NCI-H446 (cell line): ENCODE data around the gene ADAM12.

Experiments
- DNase-seq, 2 experiments: peaks; one replicate each; lab custom pipeline; 2025; lab: John Stamatoyannopoulos, UW

Gene ADAM12

GRCh38 chr10:126081841-126082466 is 306.3 kb downstream of the ADAM12 start:
- no peak for DNase-seq

- DNase-seq = no peak
These were observed 307.3 kb downstream of the ADAM12 start for GRCh38 chr10:126080879-126081411.

GRCh38 chr10:126080291-126080825 is 307.9 kb downstream of the ADAM12 start:
- no peak for DNase-seq

GRCh38 chr10:126075009-126075408 is 313.3 kb downstream of the ADAM12 start:
- no peak for DNase-seq

GRCh38 chr10:126074291-126074690 is 314.0 kb downstream of the ADAM12 start:
- DNase-seq = no peak

- DNase-seq = no peak
These were observed 314.7 kb downstream of the ADAM12 start for GRCh38 chr10:126073606-126074005.

GRCh38 chr10:126072622-126073021 is 315.7 kb downstream of the ADAM12 start:
- no peak for DNase-seq

GRCh38 chr10:126070476-126071215 is 317.6 kb downstream of the ADAM12 start:
- DNase-seq = no peak

GRCh38 chr10:126068322-126068721 is 320.0 kb downstream of the ADAM12 start:
- no peak for DNase-seq

DNA sequence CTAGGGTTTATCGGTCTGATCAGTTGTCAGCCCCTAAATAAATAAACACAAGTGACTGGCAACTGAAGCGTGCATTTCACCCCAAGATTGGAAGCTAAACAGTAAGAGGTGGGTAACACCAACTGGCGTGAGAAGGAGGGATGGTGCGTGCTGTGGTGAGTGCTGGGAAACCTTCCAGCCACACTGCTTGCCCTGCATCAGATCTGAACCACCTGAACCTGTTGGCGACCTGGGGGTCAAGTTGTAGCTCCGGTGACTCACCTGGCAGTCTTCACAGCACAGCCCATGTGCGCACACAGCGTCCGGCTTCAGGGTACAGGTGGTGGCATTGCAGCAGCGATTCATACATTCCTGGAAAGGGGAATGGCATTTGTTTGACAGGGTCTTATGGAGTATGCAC is 321.8 kb downstream of the ADAM12 start:
- no peak for DNase-seq

GRCh38 chr10:126065751-126066377 is 322.4 kb downstream of the ADAM12 start:
- no peak for DNase-seq

GRCh38 chr10:126064512-126064911 is 323.8 kb downstream of the ADAM12 start:
- DNase-seq = no peak

DNA sequence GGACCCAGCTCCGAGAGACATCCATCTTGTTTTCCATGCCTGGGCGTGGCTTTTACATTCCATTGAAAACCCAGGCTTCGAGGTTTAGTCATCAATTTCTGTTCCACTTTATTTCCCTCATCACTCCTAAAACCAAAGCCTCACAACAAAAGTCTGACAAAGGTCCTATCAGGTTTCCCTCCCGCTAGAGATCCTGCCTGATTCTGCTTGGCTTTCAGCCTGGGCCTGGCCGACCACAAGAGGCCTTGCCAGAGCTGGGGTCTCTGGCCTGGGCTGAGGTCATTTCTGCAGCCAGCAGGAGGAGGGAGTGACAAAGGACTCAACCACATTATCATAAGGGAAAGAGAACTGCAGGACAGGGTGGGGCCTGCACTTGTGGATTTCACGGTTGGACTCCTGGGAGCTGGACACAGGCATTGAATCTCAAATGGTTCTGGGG is 324.9 kb downstream of the ADAM12 start:
- no peak for DNase-seq

DNA sequence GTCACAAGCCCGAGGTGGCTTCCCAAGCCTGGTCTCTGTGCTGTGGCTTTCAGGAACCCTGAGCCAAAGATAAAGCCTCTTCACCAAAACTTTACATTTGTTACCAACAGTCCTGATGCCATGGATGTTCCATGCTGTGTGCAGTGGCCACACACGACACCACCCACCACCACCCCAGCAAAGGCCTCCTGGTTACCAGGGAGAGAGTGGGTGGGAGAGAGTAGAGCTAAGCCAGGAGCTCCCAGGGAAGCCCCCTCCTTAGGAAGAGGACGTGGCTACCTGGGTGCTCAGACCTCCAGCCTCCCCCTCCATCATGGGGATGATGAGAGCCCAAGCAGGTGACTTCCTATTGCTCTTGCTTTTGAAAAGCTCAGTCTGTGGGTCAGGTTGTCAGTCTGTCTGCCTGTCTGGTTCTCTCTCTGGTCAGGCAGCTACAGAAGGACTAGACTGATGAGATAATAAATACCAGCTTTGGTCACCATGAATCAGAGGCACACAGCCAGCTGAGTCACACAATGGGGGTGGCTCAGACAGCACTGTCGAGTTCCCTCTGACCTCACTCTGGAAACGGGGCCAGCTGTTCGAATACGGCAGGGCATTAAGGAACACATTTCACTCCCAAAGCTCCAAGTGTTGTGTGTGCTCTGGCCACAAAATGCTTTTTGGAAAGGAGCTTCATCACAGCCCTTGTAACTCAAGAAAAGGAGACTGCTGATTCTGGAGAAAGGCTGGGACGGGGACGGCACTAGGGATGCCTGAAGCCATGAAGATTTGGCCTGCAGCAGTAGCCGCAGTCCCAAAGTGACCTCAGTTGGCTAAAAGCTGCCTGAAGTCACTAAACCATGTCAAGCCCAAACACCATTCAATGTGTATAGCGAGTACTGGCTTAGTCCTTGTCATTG is 325.9 kb downstream of the ADAM12 start:
- no peak for DNase-seq

DNA sequence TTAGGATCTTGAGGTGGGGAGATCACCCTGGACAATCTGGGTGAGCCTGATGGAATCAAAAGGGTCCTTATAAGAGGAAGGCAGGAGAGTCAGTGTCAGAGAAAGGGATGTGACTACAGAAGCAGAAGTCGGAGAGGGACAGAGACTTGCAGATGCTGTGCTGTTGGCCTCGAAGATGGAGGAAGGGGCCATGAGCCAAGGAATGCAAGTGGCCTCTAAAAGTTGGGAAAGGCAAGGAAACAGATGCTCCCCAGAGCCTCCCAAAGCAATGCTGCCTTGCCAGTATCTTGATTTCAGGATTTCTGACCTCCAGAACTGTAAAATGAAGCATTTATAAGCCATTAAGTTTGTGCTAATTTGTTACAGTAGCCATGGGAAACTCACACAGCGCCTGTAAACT is 326.8 kb downstream of the ADAM12 start:
- DNase-seq = no peak

GRCh38 chr10:126060261-126060931 is 327.9 kb downstream of the ADAM12 start:
- no peak for DNase-seq

DNA sequence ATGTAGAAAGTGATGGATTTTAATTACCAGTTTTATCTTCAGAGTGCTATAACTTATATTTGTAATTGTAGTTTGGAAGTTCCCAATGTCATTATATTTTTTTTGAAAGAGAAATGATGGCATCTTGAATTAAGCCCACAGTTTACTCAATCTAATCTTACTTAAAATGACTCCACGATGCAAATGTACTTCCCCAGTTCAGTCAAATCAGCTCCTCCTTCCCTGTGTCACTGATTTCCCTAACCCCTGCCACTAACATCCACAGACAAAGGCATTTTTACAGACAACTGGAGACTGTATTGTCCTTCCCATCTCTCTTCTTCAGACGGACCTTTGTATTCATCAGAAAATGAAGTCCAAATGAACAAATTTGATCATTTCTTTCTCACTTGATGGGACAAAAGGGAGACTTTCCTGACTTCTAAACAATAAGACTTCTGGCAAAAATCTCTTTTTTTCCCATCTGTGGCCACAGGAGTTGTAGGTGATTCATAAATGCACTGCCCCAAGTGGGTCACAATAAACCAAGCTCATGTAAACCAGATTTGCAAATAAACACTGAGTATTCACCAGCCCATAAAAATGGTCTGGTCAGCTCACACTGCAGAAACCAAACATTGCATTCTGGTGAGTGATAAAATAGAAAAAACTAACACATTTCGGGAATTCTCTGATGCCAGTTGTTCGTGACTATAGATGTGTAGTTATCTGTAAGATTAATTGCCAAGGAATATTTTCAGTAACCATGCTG is 329.0 kb downstream of the ADAM12 start:
- no peak for DNase-seq

- DNase-seq = no peak
These were observed 329.8 kb downstream of the ADAM12 start for GRCh38 chr10:126058507-126058906.

GRCh38 chr10:126058104-126058503 is 330.2 kb downstream of the ADAM12 start:
- no peak for DNase-seq

DNA sequence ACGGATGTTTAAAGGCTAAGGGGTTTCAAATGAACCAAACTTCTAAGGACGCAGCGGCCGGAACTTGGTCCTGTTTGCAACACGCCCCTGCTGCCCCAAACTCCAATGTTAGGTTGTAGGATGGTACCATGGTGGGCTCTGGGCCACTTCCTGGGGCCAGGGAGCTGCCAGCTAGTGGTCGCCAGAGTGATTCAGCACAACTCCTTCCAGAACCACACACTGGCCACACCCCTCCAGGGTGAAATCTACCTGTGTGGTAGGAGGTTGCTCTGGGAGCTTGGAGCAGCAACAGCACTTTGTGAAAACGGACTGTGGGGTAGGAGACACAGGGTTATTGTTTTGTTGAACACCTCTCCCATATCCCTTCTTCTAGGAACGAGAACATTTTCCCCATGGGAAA is 330.8 kb downstream of the ADAM12 start:
- no peak for DNase-seq
